MM.1S (cell line): ENCODE data around the gene APBB2.

Source experiments
- DNase-seq: peaks from one replicate; pipeline ENCODE4 v3.0.0-alpha.2; 2015
- H2AFZ ChIP-seq: fragments of 300-600 bp; sonication (generic); 2 replicates; pipeline ENCODE4 v1.6.0; 2016; ENCODE audit warnings: antibody characterized with exemption, low read length
- H3F3A ChIP-seq: fragments of 300-600 bp; sonication (generic); 2 replicates; pipeline ENCODE4 v1.6.1; 2016; ENCODE audit warnings: mild to moderate bottlenecking, antibody characterized with exemption, low read length, moderate library complexity, mixed read lengths; ENCODE audit not compliant: insufficient read depth
- H3K27ac ChIP-seq: fragments of 300-600 bp; sonication (generic); 2 replicates; pipeline ENCODE4 v1.5.1; 2016; ENCODE audit warnings: mild to moderate bottlenecking, low read length
- H3K27me3 ChIP-seq: fragments of 300-600 bp; sonication (generic); replicated peaks from 2 replicates; pipeline ENCODE4 v1.6.0; 2016; ENCODE audit warnings: low read length; ENCODE audit not compliant: insufficient read depth
- H3K36me3 ChIP-seq: fragments of 300-600 bp; sonication (generic); replicated peaks from 2 replicates; pipeline ENCODE4 v1.6.1; 2016; ENCODE audit warnings: mild to moderate bottlenecking, low read length, mixed read lengths; ENCODE audit not compliant: insufficient read depth
- H3K4me1 ChIP-seq: fragments of 300-600 bp; sonication (generic); 2 replicates; pipeline ENCODE4 v1.6.1; 2016; ENCODE audit warnings: low read length, mixed read lengths
- H3K4me2 ChIP-seq: fragments of 300-600 bp; sonication (generic); 2 replicates; pipeline ENCODE4 v1.6.0; 2016; ENCODE audit warnings: low read depth, low read length
- H3K4me3 ChIP-seq: fragments of 300-600 bp; sonication (generic); 2 replicates; pipeline ENCODE4 v1.5.1; 2016; ENCODE audit warnings: low read length, mixed read lengths
- H3K79me2 ChIP-seq: fragments of 300-600 bp; sonication (generic); 2 replicates; pipeline ENCODE4 v1.6.1; 2016; ENCODE audit warnings: mixed run types, low read length, mixed read lengths
- H3K9ac ChIP-seq: fragments of 300-600 bp; sonication (generic); 2 replicates; pipeline ENCODE4 v1.6.1; 2016; ENCODE audit warnings: low read length, mixed read lengths
- H3K9me2 ChIP-seq: fragments of 300-600 bp; sonication (generic); replicated peaks from 2 replicates; pipeline ENCODE4 v1.6.1; 2016; ENCODE audit warnings: mild to moderate bottlenecking, low read length, mixed read lengths; ENCODE audit not compliant: insufficient read depth
- H3K9me3 ChIP-seq: fragments of 300-600 bp; sonication (generic); replicated peaks from 2 replicates; pipeline ENCODE4 v1.6.1; 2016; ENCODE audit warnings: mild to moderate bottlenecking, low read length, mixed read lengths; ENCODE audit not compliant: insufficient read depth
- H4K20me1 ChIP-seq: fragments of 300-600 bp; sonication (generic); 2 replicates; pipeline ENCODE4 v1.6.1; 2016; ENCODE audit warnings: mild to moderate bottlenecking, low read length, moderate library complexity, mixed read lengths; ENCODE audit not compliant: insufficient read depth
- EZH2 ChIP-seq: fragments of 300-600 bp; sonication (generic); optimal IDR thresholded peaks from 2 replicates; pipeline ENCODE3; 2017; ENCODE audit warnings: low read depth, mild to moderate bottlenecking, antibody characterized with exemption, low read length, mixed read lengths
- EZH2phosphoT487 ChIP-seq: fragments of 300-600 bp; sonication (generic); IDR thresholded peaks from 2 replicates; pipeline ENCODE4 v1.6.1; 2018; ENCODE audit warnings: antibody characterized with exemption, low read length
- TF ChIP-seq, protein P1 (sequence below): fragments of 300-600 bp; sonication (generic); IDR thresholded peaks from 2 replicates; pipeline ENCODE4 v1.5.1; 2016; ENCODE audit warnings: antibody characterized with exemption, low read length, mixed read lengths

APBB2 gene

GRCh38 chr4:40789031-40789430 lies 425.3 kb downstream of the APBB2 start:
- H3K36me3 ChIP-seq = no peaks in the 10 kb centered on the region
- no peak overlapping the region for H3K4me2 ChIP-seq
- no peaks in the 10 kb centered on the region for H3F3A ChIP-seq
- TF ChIP-seq, protein P1, sequence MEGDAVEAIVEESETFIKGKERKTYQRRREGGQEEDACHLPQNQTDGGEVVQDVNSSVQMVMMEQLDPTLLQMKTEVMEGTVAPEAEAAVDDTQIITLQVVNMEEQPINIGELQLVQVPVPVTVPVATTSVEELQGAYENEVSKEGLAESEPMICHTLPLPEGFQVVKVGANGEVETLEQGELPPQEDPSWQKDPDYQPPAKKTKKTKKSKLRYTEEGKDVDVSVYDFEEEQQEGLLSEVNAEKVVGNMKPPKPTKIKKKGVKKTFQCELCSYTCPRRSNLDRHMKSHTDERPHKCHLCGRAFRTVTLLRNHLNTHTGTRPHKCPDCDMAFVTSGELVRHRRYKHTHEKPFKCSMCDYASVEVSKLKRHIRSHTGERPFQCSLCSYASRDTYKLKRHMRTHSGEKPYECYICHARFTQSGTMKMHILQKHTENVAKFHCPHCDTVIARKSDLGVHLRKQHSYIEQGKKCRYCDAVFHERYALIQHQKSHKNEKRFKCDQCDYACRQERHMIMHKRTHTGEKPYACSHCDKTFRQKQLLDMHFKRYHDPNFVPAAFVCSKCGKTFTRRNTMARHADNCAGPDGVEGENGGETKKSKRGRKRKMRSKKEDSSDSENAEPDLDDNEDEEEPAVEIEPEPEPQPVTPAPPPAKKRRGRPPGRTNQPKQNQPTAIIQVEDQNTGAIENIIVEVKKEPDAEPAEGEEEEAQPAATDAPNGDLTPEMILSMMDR = no peak
- no peak for TF ChIP-seq EZH2
- TF ChIP-seq EZH2phosphoT487 = no peak
- DNase-seq = no peak
- no peaks in the 10 kb centered on the region for H3K4me1 ChIP-seq
- H3K4me3 ChIP-seq = no peak overlapping the region
- H3K27ac ChIP-seq = no peak overlapping the region
- no peaks in the 10 kb centered on the region for H4K20me1 ChIP-seq
- H3K9me3 ChIP-seq = no peaks in the 10 kb centered on the region
- no peaks in the 10 kb centered on the region for H3K27me3 ChIP-seq
- no peaks in the 10 kb centered on the region for H3K9me2 ChIP-seq
- H3K9ac ChIP-seq = no peak overlapping the region
- no peak overlapping the region for H2AFZ ChIP-seq
- no peaks in the 10 kb centered on the region for H3K79me2 ChIP-seq

DNA sequence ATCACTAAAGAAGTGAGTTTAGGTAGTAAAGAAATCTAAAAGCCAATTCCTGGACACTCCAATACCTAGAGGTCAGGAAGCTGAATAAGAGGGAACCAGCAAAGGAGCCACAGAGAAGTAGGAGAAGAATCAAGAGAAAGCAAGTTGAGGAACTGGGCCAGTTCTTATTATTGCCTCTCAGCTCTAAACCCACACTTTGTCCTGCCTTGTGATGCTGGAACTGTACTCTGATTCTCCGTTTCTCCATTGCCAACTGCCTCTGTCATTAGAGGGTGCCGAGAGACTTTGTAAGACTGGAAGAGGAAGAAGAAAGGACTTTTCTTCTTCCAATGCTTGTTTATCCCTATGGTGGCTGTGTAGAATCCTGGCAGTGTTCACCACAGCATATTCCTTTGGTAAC lies 426.0 kb downstream of the APBB2 start:
- Histone ChIP-seq H3K4me1 (no peaks in the 10 kb centered on the region), H3K9me2 (no peaks in the 10 kb centered on the region), H3K27me3 (no peaks in the 10 kb centered on the region), H3K27ac (no peak overlapping the region), H3K4me3 (no peak overlapping the region), H2AFZ (no peak overlapping the region), H3K4me2 (no peak overlapping the region), H3K36me3 (no peaks in the 10 kb centered on the region), H4K20me1 (no peaks in the 10 kb centered on the region), H3K9me3 (no peaks in the 10 kb centered on the region), H3F3A (no peaks in the 10 kb centered on the region), H3K9ac (no peak overlapping the region), H3K79me2 (no peaks in the 10 kb centered on the region)
- DNase-seq = no peak
- TF ChIP-seq EZH2 = no peak
- TF ChIP-seq EZH2phosphoT487 = no peak
- TF ChIP-seq, protein P1 = no peak

- H3K27ac ChIP-seq = no peak overlapping the region
- no peaks in the 10 kb centered on the region for H3K27me3 ChIP-seq
- H3K4me2 ChIP-seq = no peak overlapping the region
- no peaks in the 10 kb centered on the region for H4K20me1 ChIP-seq
- TF ChIP-seq, protein P1 = no peak
- TF ChIP-seq EZH2 = no peak
- TF ChIP-seq EZH2phosphoT487 = no peak
- no peak overlapping the region for H2AFZ ChIP-seq
- H3K4me1 ChIP-seq = no peaks in the 10 kb centered on the region
- H3K4me3 ChIP-seq = no peak overlapping the region
- no peak overlapping the region for H3K9ac ChIP-seq
- no peak for DNase-seq
- no peaks in the 10 kb centered on the region for H3K9me2 ChIP-seq
- H3K79me2 ChIP-seq = no peaks in the 10 kb centered on the region
- no peaks in the 10 kb centered on the region for H3K9me3 ChIP-seq
- H3F3A ChIP-seq = no peaks in the 10 kb centered on the region
- H3K36me3 ChIP-seq = no peaks in the 10 kb centered on the region
These were observed 428.6 kb downstream of the APBB2 start for GRCh38 chr4:40785727-40786126.
